Measurements from ENCODE around the gene NTRK2.

DNA sequence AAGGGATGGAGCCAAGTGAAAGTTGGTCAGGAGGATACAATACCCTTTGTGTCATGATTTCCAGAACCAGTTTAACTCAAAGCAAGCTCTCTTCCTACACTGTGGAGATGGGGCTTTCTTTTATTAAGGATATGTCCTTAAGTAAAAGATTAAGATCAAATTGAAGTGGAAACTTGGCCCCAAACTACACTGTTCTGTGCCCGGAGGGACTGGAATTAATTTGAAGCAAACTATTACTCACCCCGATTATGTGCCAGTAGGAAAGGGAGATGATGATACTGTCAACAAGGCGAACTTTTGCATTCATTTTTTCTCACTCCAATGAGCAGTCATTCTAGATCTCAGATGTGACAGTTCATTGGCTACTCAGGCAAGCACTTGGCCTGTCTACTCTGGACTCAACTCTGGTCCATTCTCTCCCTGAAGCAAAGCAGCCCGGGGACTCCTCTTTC is 186.7 kb downstream of the NTRK2 start:
- TF ChIP-seq, protein P1, sequence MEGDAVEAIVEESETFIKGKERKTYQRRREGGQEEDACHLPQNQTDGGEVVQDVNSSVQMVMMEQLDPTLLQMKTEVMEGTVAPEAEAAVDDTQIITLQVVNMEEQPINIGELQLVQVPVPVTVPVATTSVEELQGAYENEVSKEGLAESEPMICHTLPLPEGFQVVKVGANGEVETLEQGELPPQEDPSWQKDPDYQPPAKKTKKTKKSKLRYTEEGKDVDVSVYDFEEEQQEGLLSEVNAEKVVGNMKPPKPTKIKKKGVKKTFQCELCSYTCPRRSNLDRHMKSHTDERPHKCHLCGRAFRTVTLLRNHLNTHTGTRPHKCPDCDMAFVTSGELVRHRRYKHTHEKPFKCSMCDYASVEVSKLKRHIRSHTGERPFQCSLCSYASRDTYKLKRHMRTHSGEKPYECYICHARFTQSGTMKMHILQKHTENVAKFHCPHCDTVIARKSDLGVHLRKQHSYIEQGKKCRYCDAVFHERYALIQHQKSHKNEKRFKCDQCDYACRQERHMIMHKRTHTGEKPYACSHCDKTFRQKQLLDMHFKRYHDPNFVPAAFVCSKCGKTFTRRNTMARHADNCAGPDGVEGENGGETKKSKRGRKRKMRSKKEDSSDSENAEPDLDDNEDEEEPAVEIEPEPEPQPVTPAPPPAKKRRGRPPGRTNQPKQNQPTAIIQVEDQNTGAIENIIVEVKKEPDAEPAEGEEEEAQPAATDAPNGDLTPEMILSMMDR (IDR thresholded peaks at IDR 0.05): no peak
- TF ChIP-seq POLR2A (IDR thresholded peaks at IDR 0.05): no peak

All from vagina (tissue), 2 donors.